ENCODE measurements around the gene ST6GALNAC1.
A peak's percentile ranks its signal among the peaks of the same experiment; 100 is the strongest.

Gene ST6GALNAC1, protein sequence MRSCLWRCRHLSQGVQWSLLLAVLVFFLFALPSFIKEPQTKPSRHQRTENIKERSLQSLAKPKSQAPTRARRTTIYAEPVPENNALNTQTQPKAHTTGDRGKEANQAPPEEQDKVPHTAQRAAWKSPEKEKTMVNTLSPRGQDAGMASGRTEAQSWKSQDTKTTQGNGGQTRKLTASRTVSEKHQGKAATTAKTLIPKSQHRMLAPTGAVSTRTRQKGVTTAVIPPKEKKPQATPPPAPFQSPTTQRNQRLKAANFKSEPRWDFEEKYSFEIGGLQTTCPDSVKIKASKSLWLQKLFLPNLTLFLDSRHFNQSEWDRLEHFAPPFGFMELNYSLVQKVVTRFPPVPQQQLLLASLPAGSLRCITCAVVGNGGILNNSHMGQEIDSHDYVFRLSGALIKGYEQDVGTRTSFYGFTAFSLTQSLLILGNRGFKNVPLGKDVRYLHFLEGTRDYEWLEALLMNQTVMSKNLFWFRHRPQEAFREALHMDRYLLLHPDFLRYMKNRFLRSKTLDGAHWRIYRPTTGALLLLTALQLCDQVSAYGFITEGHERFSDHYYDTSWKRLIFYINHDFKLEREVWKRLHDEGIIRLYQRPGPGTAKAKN

DNA sequence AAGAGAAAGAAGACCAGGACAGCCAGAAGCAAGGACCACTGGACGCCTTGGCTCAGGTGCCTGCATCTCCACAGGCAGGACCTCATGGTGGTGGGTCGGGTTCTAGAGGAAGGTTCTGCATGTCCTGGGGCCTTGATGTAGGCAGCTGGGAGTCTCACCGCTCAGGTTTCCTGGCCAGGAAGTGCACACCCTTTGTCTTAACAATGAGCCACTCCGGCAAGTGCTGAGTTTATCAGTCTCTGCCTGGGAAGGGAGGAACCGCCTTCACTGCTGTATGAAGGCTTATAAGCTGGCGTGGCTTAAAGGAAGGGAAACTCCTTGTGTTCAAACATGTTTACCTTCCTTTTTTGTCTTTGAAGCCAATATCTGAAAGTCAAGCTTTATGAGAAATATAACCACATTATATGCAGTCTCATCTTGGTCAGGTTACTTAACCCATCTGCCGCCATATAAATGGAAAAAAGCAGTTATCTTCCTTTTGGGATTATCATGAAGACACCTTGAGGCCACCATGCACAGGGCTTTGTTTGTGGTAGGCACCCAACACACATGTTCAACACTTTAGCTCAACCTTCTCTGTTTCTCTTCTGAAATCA lies at the start of gene ST6GALNAC1:
ST6GALNAC1 (minus strand) TSS at position 205 of the 596 bp plus-strand sequence; CDS start at position 86, 119 bp downstream.
- no peak for DNase-seq
- in situ Hi-C loops (cut with MboI; ENCODE audit: low pct_unique_long_range_greater_than_20kb, low sequenced_read_pairs), result no loop called here

DNA sequence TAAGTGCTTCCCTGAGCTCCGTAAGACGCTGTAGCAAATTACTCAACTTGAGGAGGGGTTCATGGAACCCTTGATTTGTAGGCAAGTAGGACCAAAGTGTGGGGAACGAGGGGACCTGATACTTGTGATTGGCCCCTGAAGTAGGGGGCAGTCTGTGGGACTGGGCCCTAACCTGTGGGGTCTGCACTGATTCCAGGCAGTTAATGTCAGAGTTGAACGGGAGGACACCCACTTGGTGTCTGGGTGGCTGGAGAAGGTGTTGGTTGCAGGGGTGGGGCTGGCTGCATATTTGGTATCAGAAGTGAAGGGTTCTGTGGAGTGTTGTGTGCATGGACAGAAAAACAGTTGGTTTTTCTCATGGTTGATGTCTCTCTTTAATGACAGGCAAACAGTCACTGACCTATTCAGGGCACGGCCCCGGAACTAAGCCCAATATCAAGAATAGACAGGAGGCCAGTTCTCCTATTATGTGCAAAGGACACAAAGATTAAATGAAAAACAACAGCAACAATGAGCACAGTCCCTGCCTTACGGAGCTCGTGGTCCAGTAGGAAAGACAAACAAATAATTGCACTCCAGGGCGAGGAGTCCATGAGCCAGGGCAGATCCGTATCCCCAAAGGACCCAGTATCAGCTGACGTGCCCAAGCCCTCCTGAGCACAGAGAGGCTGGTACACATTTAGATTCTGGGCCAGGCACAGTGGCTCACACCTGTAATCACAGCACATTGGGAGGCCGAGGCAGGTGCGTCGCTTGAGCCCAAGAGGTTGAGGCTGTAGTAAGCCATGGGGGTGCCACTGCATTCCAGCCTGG lies 48.0 kb upstream of the ST6GALNAC1 start:
- in situ Hi-C loops (cut with MboI; ENCODE audit: low pct_unique_long_range_greater_than_20kb, low sequenced_read_pairs), result no loop called here

DNA sequence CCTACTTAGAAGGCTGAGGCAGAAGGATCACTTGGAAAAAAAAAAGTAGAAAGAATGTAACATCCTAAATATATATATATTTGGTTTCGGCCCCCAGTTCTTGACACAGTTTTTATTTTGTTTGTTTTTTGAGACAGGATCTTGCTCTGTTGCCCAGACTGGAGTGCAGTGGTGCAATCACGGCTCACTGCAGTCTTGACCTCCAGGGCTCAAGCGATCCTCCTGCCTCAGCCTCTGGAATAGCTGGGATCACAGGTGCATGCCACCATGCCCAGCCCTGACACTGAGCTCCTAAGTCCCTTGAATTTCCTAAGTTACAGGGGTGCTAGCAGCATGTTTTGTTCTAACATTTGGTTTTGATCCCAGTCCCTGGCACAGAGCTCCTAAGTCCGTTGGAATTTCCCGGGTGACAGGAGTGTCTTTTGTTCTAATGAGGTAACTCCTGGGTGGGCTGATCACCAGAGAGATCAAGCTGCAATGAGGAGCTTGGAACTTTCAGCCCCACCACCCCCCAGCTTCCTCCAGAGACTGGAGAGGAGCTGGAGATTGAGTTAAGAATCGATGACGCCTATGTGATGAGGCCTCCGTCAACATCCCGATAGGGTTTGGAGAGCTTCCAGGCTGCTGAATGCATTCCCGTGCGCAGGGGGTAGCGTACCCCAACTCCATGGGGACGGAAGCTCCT lies 47.2 kb upstream of the ST6GALNAC1 start:
- in situ Hi-C loops (cut with MboI; ENCODE audit: low pct_unique_long_range_greater_than_20kb, low sequenced_read_pairs), result no loop called here
- no peak for DNase-seq

More for the DNA sequence above, 48.0 kb upstream of the ST6GALNAC1 start:
- no peak for DNase-seq

DNA sequence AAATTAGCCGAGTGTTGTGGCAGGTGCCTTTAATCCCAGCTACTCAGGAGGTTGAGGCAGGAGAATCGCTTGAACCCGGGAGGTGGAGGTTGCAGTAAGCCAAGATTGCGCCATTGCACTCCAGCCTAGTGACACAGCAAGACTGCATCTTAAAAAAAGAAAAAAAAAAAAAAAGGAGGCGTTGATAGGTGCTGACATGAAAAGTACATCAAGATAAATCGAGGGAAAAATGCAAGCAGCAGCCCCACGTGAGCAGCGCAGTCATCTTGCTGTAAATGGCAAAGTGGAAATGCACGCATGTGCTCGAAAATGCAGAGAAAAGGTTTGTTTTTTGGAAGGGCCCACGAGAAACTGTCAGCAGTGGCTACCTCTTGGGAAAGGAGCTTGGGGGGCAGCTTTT lies 46.3 kb upstream of the ST6GALNAC1 start:
- in situ Hi-C loops (cut with MboI; ENCODE audit: low pct_unique_long_range_greater_than_20kb, low sequenced_read_pairs), result no loop called here
- DNase-seq, result no peak

DNA sequence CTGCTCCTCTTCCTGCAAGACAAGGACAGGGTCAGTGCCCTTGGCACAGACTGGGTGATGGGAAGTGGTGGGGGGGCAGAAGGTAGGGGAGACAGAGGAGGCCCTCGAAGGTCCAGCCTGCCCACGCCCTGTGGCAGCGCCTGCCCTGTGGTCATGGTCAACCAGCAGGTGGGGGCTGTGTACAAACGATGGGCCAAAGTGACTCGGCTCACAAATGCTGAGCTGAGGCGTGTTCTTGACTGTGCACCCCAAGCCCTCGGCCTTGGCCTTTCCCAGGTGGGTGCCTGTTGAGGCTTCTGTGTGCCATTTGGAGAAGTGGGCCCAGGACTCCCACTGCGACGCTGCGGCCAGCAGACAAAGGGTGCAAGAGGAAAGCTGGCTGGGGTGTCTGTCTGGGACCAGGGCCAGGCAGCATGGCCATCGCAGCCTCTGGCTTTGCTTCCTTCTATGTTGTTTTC lies 44.6 kb upstream of the ST6GALNAC1 start:
- DNase-seq, result no peak
- in situ Hi-C loops (cut with MboI; ENCODE audit: low pct_unique_long_range_greater_than_20kb, low sequenced_read_pairs), result no loop called here

DNA sequence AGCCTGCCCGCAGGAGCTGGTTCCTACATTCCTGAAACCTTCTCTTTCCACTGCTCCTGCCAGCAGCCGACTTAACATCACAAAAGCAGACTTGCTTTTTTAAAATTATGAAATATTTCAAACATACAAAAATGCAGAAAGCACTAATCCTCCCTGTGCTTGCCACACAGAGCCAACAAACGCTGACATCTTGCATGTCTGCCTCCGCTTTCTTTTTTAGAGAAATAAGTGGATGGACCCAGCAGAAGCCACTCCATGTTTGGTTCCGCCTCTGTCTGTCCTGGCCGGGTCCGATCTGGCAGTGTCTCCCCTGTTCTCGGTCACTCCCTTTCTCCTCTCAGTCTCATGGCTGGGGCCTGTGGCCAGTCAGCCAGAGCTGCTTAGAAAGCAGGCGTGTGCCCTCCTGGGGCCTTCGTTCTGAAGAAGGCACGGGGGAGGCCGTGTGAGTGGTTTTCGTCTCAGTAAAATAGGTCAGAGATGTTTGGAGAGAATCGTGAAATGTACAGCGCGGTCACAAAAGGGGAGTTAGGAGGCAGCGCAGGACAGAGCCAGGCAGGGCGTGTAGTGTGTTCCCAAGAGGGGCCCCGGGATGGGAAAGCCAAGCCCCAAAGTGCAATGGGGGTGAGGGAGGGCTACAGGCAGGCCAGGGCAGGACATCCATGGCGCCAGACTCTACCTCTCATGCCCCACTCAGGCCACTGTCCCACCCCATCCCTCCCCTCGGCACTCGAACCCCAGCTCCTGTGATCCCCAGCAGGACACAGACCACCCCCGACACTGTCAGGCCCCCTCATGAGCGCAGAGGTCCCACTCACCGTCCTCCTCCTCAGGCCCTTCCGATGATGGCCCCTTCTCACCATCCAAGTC lies 44.0 kb upstream of the ST6GALNAC1 start:
- in situ Hi-C loops (cut with MboI; ENCODE audit: low pct_unique_long_range_greater_than_20kb, low sequenced_read_pairs), result no loop called here
- DNase-seq, result no peak

DNA sequence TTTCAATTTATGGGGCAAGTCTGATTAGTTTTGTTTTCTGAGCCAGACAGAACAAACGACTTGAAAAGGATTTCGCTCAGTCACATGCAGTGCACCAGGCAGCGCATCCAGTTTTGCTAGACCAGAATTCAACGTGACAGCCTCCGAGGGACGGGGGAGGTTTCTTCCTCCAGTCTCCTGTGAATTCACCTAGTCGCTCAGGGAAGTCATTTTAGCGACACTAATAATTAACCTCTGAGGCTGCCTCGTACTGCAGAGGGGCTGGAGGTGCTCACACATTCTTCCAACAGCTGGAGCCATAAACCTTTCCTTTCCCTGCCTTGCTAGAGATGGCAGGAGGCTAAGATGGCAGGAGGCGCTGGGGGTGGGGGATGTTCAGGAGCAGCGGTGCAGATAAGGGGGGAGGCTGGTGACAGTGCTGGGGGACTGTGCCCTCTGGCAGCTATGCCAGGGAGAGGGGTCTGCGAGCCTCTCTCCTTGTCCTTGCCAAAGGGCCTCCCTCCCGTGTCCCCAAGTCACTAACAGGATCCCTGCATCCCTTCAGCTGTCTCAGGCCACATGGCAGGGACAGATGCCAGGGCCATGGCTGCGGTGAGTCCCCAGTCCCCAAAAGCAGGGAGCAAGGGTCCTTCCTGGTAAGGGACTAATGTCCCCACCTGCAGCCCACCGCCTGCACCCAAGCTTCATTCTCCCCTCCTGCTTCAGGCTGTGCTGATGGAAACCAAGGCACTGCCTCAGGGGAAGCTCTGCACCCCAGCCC lies 43.2 kb upstream of the ST6GALNAC1 start:
- no peak for DNase-seq
- in situ Hi-C loops (cut with MboI; ENCODE audit: low pct_unique_long_range_greater_than_20kb, low sequenced_read_pairs), result no loop called here

DNA sequence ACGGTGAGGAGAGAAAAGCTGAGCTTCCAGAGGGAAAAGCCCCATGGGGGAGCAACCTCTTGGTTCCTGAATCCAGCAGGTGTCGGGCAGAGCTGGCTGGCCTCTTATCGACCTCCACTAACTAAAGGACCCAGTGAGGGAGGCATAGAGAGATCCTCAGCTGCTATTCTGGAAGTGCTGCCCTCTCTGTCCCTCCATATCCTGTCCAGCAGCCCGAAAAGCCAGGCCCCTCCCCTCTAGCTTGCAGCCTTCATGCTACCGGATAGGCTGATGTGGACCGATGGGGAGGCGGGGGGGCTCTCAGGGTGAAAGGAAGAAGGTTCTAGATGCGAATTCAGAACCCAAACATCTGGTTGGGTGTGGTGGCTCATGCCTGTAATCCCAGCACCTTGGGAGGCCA lies 42.3 kb upstream of the ST6GALNAC1 start:
- in situ Hi-C loops (cut with MboI; ENCODE audit: low pct_unique_long_range_greater_than_20kb, low sequenced_read_pairs), result no loop called here
- DNase-seq, result no peak

DNA sequence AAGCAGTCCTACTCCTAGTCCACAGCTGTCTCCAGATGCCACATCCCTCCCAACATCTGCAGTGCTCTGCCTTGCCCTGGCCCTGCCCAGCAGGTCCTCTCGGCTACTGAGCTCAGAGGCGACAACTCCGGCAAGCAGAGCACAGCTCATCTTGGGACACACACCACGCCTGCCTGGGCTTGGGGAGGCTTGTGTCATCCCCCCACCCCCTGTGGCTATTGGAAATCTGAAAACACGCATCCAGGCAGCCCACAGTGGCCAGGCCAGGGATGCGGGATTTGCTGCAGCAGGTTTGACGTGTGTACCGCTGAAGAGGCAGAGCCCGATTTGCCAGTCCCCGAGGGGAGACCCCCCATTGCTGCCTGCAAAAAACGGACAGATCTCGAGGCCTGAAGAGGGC lies 41.8 kb upstream of the ST6GALNAC1 start:
- no peak for DNase-seq
- in situ Hi-C loops (cut with MboI; ENCODE audit: low pct_unique_long_range_greater_than_20kb, low sequenced_read_pairs), result no loop called here

DNA sequence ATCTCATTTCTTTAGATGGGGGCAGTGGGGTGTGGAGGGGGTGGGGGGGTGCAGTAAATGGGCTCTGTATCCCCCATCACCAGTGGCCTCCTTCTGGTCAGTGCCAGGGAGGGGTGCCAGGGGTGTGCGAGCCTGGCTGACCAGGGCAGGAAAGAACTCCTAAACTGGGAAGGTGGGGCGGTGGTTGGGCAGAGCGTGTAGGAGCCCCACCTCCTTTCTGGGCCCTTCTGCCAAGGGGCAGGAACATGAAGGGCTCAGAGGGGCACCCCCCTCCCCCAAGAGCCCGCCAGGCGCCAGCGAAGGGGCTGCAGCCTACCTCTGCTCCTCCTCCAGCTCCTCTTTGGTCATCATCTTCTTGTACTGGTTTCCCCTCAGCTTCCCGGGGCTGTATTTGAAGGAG lies 41.2 kb upstream of the ST6GALNAC1 start:
- in situ Hi-C loops (cut with MboI; ENCODE audit: low pct_unique_long_range_greater_than_20kb, low sequenced_read_pairs), result no loop called here

DNA sequence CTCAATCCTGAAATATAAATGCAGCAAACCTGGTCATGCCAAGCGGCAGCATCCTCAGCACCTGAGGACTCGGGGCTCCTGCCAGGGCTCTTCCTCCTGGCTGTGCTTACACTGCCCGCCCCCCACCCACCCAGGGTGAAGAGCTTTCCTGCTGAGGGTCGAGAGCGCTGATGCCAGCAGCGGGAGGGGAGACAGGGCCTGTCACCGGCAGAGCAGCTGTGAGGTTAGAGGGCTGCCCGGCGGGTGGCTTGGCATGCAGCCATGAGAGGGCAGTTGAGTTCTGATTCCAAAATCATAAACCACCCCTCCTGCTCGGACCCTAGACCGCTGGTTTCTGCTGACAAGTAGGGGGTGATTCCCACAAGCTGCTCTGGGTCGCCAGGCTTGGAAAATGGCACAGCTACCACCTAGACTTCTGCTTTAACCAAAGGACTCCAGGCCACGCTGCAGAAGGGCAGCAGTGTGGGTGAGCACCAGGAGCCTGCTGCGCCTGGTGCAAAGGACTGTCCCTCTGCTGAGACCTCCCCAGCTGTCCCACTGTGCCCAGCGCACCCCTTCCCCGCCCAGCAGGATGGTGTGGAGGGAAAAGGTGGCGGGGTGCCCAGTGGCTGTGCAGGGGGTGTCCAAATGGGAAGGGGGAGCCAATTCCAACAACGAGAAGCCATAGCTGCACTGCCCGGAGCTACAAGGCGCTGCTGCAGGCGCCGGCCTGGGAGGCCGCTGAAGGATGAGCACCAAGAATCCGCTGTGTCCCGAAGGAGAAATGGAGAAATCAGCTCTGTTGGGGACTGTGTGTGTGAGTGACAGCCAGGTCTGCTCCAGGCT lies 40.6 kb upstream of the ST6GALNAC1 start:
- in situ Hi-C loops (cut with MboI; ENCODE audit: low pct_unique_long_range_greater_than_20kb, low sequenced_read_pairs), result no loop called here
- no peak for DNase-seq

More for the DNA sequence above, 41.2 kb upstream of the ST6GALNAC1 start:
- no peak for DNase-seq

DNA sequence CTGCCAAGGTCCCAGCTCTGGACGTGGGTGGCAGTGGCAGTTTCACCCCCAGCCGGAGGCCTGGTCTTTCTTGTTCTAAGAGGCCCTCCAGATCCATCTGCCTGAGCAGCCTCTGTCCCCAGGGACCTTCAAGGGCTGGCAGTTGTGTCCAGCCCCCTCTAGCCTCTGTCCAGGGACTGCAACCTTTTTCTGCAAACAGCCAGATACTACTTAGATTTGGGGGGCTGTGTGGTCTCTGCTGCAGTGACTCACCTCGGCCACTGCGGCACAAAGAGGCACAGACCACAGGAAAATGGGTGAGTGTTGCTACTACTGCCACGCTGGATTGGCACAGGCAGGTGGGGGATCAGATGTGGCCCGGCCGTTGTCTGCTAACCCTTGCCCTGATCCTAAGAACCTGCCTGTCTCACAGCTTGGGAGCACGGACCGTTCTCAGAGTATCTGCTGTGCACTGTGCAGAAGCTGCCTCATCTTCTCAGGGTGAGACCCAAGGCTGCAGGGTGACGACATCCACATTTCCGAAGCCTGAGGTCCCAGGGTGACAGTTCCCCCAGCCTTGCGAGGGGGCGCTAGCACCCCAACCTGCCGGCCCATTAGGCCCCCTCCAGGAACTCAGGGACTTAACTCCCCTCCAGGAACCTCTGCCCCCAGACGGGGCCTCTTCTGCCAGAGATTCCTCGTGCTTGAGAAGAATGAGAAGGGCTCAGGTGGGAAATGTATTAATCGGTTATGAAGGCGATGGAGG lies 39.6 kb upstream of the ST6GALNAC1 start:
- DNase-seq, result no peak

DNA sequence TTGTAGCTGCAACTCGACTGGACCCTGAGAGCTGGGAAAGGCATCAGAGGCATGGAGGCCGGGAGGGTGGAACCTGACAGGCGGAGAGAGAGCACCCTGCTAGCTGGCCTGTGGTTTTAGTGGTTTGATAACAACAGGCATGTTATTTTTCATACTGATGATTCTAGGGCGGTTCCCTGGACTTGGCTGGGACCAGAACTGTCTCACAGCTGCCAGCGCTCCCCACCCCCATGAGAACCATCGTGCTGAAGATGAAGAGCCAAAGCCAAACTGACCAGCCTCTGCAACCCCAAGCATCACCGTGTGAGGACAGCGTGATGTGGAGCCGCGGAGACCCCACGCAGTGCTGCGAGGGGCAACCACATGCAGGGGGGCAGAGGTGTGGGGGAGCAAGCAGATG lies 38.7 kb upstream of the ST6GALNAC1 start:
- in situ Hi-C loops (cut with MboI; ENCODE audit: low pct_unique_long_range_greater_than_20kb, low sequenced_read_pairs), result no loop called here
- DNase-seq, result no peak

More for the DNA sequence above, 39.6 kb upstream of the ST6GALNAC1 start:
- in situ Hi-C loops (cut with MboI; ENCODE audit: low pct_unique_long_range_greater_than_20kb, low sequenced_read_pairs), result no loop called here

DNA sequence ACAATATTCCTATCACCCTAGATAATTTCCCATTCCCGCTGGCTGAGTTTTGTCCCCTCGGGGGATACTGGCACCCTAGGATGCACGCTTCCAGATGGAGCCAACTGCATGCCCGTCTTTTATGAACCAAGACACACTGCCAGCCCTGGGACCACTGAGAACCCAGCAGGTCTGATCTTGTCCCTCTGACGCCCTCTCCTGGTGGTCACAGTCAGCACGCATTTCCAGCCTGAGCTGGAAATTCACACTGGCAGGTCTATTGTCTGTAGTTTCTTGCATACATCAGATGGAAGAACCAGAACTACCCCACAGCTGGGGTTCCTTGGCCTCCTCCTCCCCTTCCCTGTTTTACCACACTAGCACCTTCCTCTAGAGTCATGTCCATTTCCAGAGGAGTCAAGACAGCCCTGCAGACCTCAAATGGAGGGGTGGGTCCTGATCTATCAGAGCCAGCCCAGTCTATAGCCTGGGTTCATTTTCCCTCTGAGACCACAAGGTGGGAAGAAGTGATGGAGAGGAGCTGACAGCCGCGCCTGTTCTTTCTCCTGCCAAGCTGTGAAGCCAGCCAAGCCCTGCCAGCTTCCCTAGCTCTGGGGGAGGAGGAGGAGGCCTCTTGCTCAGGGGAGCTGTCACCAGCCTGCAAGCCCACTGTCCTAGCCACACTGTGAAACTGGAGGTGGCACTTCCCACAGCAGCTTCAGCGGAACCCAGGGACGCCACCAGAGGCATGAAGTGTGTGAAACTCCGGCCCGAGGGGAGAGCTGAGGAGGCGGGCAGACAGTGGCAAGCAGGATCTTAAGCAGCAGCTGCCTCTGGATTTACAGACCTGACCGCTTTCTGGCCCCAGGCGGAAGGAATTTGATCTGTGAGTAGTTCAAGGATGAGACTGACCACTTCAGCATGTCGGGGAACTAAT lies 37.9 kb upstream of the ST6GALNAC1 start:
- in situ Hi-C loops (cut with MboI; ENCODE audit: low pct_unique_long_range_greater_than_20kb, low sequenced_read_pairs), result no loop called here
- peak; percentile 84 for DNase-seq

DNA sequence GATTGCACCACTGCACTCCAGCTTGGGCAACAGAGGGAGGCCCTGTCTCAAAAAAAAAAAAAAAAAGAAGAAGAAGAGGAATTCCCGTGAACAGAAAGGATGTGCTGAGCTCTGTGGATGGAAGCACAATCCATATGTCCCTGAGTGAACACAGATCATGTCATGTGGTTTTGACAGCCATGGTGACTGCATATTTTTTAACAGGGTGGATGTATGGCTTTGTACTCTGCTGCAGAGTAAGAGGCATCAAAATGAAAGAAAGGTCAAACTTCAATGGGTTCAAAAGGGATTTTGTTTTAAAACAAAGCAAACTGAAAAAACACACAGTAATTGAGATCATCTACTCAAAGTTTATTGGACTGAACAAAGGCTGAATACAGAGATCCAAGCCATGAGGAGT lies 35.7 kb upstream of the ST6GALNAC1 start:
- in situ Hi-C loops (cut with MboI; ENCODE audit: low pct_unique_long_range_greater_than_20kb, low sequenced_read_pairs), result no loop called here
- no peak for DNase-seq

All from KBM-7 (cell line).